ENCODE measurements around the gene TESMIN. TPM values are rescaled to one million over a fixed set of nuclear protein-coding genes. Genes with fewer than 3 reads are reported as not detected.

Gene TESMIN
- total RNA-seq, 4 donors from 2014 or later, result 1.00 to 7.5 (median 4.2) TPM

- in situ Hi-C loops (cut with MboI; ENCODE audit: low pct_ligation_motif_present in 1 of 4, low pct_unique_long_range_greater_than_20kb in 1 of 4, low sequenced_read_pairs in 3 of 4) (no loop called here), intact Hi-C loops (cut with DNase I; ENCODE audit: low total_unique reads) (no loop called here)
- Histone ChIP-seq H3K4me1 (peaks cover 0 to 12% (median 11%) of the 10 kb centered on the region in 4 donors), H3K36me3 (no peaks in the 10 kb centered on the region), H3K27ac (no peak overlapping the region), H3K4me3 (peak overlapping the region in 2 of 4 donors; percentile 24 to 50), H3K27me3 (peaks cover 61% of the 10 kb centered on the region), H3K9me3 (no peaks in the 10 kb centered on the region)
- TF ChIP-seq POLR2A (IDR thresholded peaks at IDR 0.05), result no peak
- no peak for TF ChIP-seq EP300 (IDR thresholded peaks at IDR 0.05; ENCODE audit: low read depth)
- no peak for TF ChIP-seq POLR2AphosphoS5 (IDR thresholded peaks at IDR 0.05)
- no peak for TF ChIP-seq CTCF (IDR thresholded peaks at IDR 0.05)
- DNase-seq, result no peak
- 37% methylated on average over 37 of the region's 37 CpGs; no CpG with 5 or more reads in 1 of the 2 donors for WGBS, 2 donors (ENCODE audit: low coverage in 1 of 2)
These were observed 67.6 kb downstream of the TESMIN start for GRCh38 chr11:68683536-68684384.

GRCh38 chr11:68683121-68683520 lies 68.2 kb downstream of the TESMIN start:
- TF ChIP-seq CTCF (IDR thresholded peaks at IDR 0.05), result no peak
- no peak for TF ChIP-seq POLR2A (IDR thresholded peaks at IDR 0.05)
- TF ChIP-seq POLR2AphosphoS5 (IDR thresholded peaks at IDR 0.05), result no peak
- no peak for TF ChIP-seq EP300 (IDR thresholded peaks at IDR 0.05; ENCODE audit: low read depth)
- no peaks in the 10 kb centered on the region for H3K36me3 ChIP-seq
- 84% methylated on average over 7 of the region's 7 CpGs; no CpG with 5 or more reads in 1 of the 2 donors for WGBS, 2 donors (ENCODE audit: low coverage in 1 of 2)
- H3K4me3 ChIP-seq, result no peak overlapping the region
- in situ Hi-C loops (cut with MboI; ENCODE audit: low pct_ligation_motif_present in 1 of 4, low pct_unique_long_range_greater_than_20kb in 1 of 4, low sequenced_read_pairs in 3 of 4) (no loop called here), intact Hi-C loops (cut with DNase I; ENCODE audit: low total_unique reads) (no loop called here)
- peaks cover 61% of the 10 kb centered on the region for H3K27me3 ChIP-seq
- no peaks in the 10 kb centered on the region for H3K9me3 ChIP-seq
- no peak overlapping the region for H3K27ac ChIP-seq
- DNase-seq, result no peak
- peaks cover 0 to 12% (median 11%) of the 10 kb centered on the region in 4 donors for H3K4me1 ChIP-seq

- WGBS, 2 donors (ENCODE audit: low coverage in 1 of 2), result 52 to 70% methylated on average over 2 to 9 of the region's 9 CpGs
- H3K27me3 ChIP-seq, result peaks cover 56% of the 10 kb centered on the region
- no peak overlapping the region for H3K27ac ChIP-seq
- no peaks in the 10 kb centered on the region for H3K9me3 ChIP-seq
- intact Hi-C loops (cut with DNase I; ENCODE audit: low total_unique reads) (no loop called here), in situ Hi-C loops (cut with MboI; ENCODE audit: low pct_ligation_motif_present in 1 of 4, low pct_unique_long_range_greater_than_20kb in 1 of 4, low sequenced_read_pairs in 3 of 4) (no loop called here)
- H3K4me1 ChIP-seq, result peaks cover 0 to 12% (median 11%) of the 10 kb centered on the region in 4 donors
- H3K36me3 ChIP-seq, result no peaks in the 10 kb centered on the region
- TF ChIP-seq POLR2A (IDR thresholded peaks at IDR 0.05), result no peak
- TF ChIP-seq EP300 (IDR thresholded peaks at IDR 0.05; ENCODE audit: low read depth), result no peak
- TF ChIP-seq POLR2AphosphoS5 (IDR thresholded peaks at IDR 0.05), result no peak
- no peak for TF ChIP-seq CTCF (IDR thresholded peaks at IDR 0.05)
- DNase-seq, result no peak
- H3K4me3 ChIP-seq, result no peak overlapping the region
These were observed 68.8 kb downstream of the TESMIN start for GRCh38 chr11:68682531-68682961.

- no peak overlapping the region for H3K27ac ChIP-seq
- H3K27me3 ChIP-seq, result peaks cover 42% of the 10 kb centered on the region
- WGBS, 2 donors (ENCODE audit: low coverage in 1 of 2), result 89 to 92% methylated on average over 4 to 17 of the region's 17 CpGs
- H3K4me1 ChIP-seq, result peaks cover 0 to 12% (median 11%) of the 10 kb centered on the region in 4 donors
- no peaks in the 10 kb centered on the region for H3K36me3 ChIP-seq
- no peak overlapping the region for H3K4me3 ChIP-seq
- no peak for DNase-seq
- H3K9me3 ChIP-seq, result no peaks in the 10 kb centered on the region
- in situ Hi-C loops (cut with MboI; ENCODE audit: low pct_ligation_motif_present in 1 of 4, low pct_unique_long_range_greater_than_20kb in 1 of 4, low sequenced_read_pairs in 3 of 4) (no loop called here), intact Hi-C loops (cut with DNase I; ENCODE audit: low total_unique reads) (no loop called here)
- TF ChIP-seq EP300 (IDR thresholded peaks at IDR 0.05; ENCODE audit: low read depth) (no peak), POLR2AphosphoS5 (IDR thresholded peaks at IDR 0.05) (no peak), POLR2A (IDR thresholded peaks at IDR 0.05) (no peak), CTCF (IDR thresholded peaks at IDR 0.05) (no peak)
These were observed 70.6 kb downstream of the TESMIN start for GRCh38 chr11:68680541-68681231.

Data from transverse colon (tissue), 4 donors.